Neural crest cell (in vitro differentiated cells): ENCODE measurements around the gene CTIF. TPM values are rescaled to one million over a fixed set of nuclear protein-coding genes. Genes with fewer than 3 reads are reported as not detected.

Experiments
- DNase-seq: peaks from one replicate; pipeline ENCODE4 v3.0.0; 2021; ENCODE audit warnings: low read depth, mixed read lengths, low spot score
- H3K27ac Mint-ChIP-seq: one replicate; pipeline ENCODE4 v1.8.0; 2021; ENCODE audit warnings: mild to moderate bottlenecking, mixed read lengths; ENCODE audit not compliant: unreplicated experiment
- H3K27me3 Mint-ChIP-seq: 2 replicates; pipeline ENCODE4 v1.8.0; 2021; ENCODE audit warnings: low read depth, mild to moderate bottlenecking, mixed read lengths
- H3K36me3 Mint-ChIP-seq: 2 replicates; pipeline ENCODE4 v1.8.0; 2021; ENCODE audit warnings: low read depth, mild to moderate bottlenecking, mixed read lengths
- H3K4me1 Mint-ChIP-seq: 2 replicates; pipeline ENCODE4 v1.8.0; 2021; ENCODE audit warnings: mixed read lengths
- H3K4me3 Mint-ChIP-seq: one replicate; pipeline ENCODE4 v1.8.0; 2021; ENCODE audit warnings: mild to moderate bottlenecking, mixed read lengths
- H3K9me3 Mint-ChIP-seq: 2 replicates; pipeline ENCODE4 v1.8.0; 2021; ENCODE audit warnings: mixed read lengths
- CTCF ChIP-seq: fragments of 200-600 bp; sonication (generic); conservative IDR thresholded peaks from 2 replicates; pipeline ENCODE4 v1.5.0; 2021; ENCODE audit warnings: antibody characterized with exemption, mild to moderate bottlenecking
- total RNA-seq: library from RNA; stranded (reverse); gene quantifications from 2 replicates; pipeline ENCODE4 v1.2.1, GENCODE V29; 2021

CTIF gene
- total RNA-seq, 1 donor from 2014 or later = 52.6 TPM

- H3K27me3 Mint-ChIP-seq = no peaks in the 10 kb centered on the region
- H3K36me3 Mint-ChIP-seq = peaks cover 15% of the 10 kb centered on the region
- no peak for TF ChIP-seq CTCF
- peak overlapping the region; percentile 58 for H3K27ac Mint-ChIP-seq
- H3K4me3 Mint-ChIP-seq = no peak overlapping the region
- H3K4me1 Mint-ChIP-seq = no peaks in the 10 kb centered on the region
- no peak for DNase-seq
- peaks cover 9% of the 10 kb centered on the region for H3K9me3 Mint-ChIP-seq
Measured at GRCh38 chr18:48725562-48725961, 186.7 kb downstream of the CTIF start.

GRCh38 chr18:48727681-48728080 is 188.8 kb downstream of the CTIF start:
- Mint-ChIP-seq H3K36me3 (peaks cover 15% of the 10 kb centered on the region), H3K4me1 (peaks cover 2% of the 10 kb centered on the region), H3K27me3 (no peaks in the 10 kb centered on the region), H3K4me3 (no peak overlapping the region), H3K27ac (no peak overlapping the region), H3K9me3 (peaks cover 9% of the 10 kb centered on the region)
- TF ChIP-seq CTCF = no peak
- no peak for DNase-seq

- no peak overlapping the region for H3K27ac Mint-ChIP-seq
- H3K4me1 Mint-ChIP-seq = peaks cover 7% of the 10 kb centered on the region
- peaks cover 15% of the 10 kb centered on the region for H3K36me3 Mint-ChIP-seq
- peaks cover 9% of the 10 kb centered on the region for H3K9me3 Mint-ChIP-seq
- no peaks in the 10 kb centered on the region for H3K27me3 Mint-ChIP-seq
- H3K4me3 Mint-ChIP-seq = no peak overlapping the region
- no peak for DNase-seq
- TF ChIP-seq CTCF = no peak
Measured at GRCh38 chr18:48728204-48728833, 189.5 kb downstream of the CTIF start.

- H3K9me3 Mint-ChIP-seq = peaks cover 9% of the 10 kb centered on the region
- H3K27me3 Mint-ChIP-seq = no peaks in the 10 kb centered on the region
- H3K36me3 Mint-ChIP-seq = peaks cover 15% of the 10 kb centered on the region
- DNase-seq = no peak
- no peak for TF ChIP-seq CTCF
- H3K4me3 Mint-ChIP-seq = no peak overlapping the region
- H3K27ac Mint-ChIP-seq = peak overlapping the region; percentile 91
- H3K4me1 Mint-ChIP-seq = peaks cover 16% of the 10 kb centered on the region
Measured at GRCh38 chr18:48729404-48729803, 190.6 kb downstream of the CTIF start.

- no peak for TF ChIP-seq CTCF
- H3K27ac Mint-ChIP-seq = no peak overlapping the region
Measured at GRCh38 chr18:48730010-48730409, 191.2 kb downstream of the CTIF start.

More at GRCh38 chr18:48730010-48730409, 191.2 kb downstream of the CTIF start:
- peaks cover 22% of the 10 kb centered on the region for H3K4me1 Mint-ChIP-seq
- peaks cover 15% of the 10 kb centered on the region for H3K36me3 Mint-ChIP-seq
- H3K27me3 Mint-ChIP-seq = no peaks in the 10 kb centered on the region
- H3K9me3 Mint-ChIP-seq = peaks cover 9% of the 10 kb centered on the region
- no peak overlapping the region for H3K4me3 Mint-ChIP-seq
- DNase-seq = no peak
